ENCODE results near the gene TGM6.

TGM6 gene

DNA sequence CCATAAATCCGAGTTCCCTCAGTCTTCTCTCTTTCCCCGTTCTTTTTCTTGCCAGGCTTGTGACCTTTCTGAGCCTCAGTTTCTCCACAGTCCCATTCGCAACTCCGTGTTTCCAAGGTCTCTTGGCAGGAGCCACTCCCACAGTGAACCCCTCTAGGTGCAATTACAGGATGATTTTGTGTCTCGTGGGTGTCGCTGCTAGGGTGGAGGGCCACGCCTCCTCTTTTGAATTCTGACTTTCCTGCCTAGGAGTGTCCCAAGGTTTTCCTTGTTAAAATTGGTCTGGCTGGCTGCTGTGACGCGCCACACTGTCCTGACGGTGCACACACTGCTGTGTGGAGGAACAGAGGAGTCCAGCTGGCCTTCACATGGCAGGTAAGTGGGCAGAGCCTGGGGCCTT lies at the start of gene TGM6:
TGM6 (plus strand) TSS at position 301 of the 400 bp plus-strand sequence; CDS start at position 369, 68 bp downstream.
- no peak for DNase-seq

DNA sequence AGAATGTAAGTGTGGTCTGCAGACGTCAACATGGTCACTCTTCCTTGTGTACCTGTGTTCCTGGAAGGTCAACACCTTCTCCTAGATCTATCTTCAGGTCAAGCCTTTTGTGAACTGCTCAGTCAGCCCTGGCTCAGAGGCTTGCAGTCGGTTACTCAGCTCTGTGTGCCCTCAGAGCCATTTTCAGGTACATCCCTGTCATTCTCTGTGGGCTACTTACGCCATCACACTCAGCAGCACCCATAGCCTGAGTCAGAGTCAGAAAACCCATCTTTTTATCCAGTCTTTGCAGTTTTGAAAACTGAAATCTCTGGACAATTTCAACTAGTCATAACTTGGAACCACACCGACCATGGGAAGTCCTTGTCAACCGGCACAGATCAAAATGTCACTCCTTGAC lies 49.6 kb upstream of the TGM6 start:
- DNase-seq = no peak

GRCh38 chr20:2331901-2332565 lies 48.7 kb upstream of the TGM6 start:
- no peak for DNase-seq

GRCh38 chr20:2332711-2333110 lies 48.0 kb upstream of the TGM6 start:
- no peak for DNase-seq

DNA sequence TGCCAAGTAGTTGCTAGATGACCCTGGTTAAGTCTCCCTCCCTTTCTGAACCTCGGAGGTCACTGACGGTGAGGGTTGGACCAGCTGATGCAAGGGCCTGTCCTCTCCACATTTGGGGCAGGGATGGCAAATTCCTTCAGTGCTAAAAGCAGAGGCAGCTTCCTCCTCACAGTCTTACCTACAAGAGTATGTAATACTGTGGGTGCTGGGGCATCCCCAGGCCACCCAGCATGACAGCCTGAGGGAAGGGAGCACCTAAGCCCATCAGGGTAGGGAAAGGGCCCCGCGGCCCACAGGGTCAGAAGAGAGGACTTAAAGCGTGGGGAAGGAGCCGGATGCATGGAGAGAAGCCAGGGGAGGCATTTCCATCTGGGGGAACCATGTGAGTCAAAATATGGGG lies 46.9 kb upstream of the TGM6 start:
- DNase-seq = no peak

DNA sequence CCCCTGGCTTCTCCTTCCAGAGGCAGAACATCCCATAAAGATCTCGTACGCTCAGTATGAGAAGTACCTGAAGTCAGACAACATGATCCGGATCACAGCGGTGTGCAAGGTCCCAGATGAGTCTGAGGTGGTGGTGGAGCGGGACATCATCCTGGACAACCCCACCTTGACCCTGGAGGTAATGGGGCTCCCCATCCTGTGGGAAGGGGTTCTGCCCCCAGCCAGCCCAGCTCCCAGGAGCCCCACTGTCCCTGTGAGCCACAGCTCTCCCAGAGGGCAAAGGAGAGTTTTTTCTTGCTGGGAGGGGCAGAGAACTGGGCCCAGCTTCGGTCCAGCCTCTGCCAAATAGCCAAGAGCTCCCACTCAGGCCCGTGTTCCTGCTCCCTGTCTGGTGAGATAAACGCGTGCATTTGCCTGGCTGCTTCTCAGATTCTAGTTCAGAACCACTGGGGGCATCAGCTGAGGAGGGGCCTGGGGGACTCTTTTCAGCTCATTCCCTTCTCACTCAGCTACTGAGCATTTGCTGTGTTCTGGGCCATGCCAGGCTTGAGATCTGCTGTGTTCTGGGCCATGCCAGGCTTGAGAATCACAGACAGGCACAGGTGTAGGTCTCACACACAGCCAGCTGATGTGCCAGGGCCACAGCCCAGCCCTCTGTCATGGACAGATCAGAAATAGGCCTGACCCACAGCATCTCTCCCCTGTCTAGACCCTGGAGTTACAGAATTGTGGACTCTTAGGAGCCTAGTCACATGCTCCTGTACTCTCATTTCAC lies 45.4 kb upstream of the TGM6 start:
- no peak for DNase-seq

DNA sequence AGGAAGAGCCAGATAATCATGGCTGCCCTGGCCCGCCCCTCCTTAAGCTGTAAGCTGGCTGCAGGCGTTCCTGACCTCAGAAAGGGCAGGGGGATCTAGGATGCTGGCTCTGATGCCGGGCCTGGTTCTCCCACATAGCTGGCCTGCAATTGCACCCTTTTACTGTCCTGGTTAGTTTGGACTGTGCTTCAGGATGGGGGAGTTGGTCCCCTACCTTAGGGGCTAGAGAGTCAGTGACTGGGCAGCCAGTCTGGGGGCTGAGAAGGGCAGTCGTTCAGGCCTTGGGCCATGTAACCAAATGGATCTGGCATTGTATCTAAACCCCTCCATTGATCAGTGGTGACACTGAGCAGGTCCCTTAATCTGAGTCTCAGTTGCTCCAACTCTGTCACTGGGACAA lies 44.2 kb upstream of the TGM6 start:
- no peak for DNase-seq

GRCh38 chr20:2337142-2337541 lies 43.6 kb upstream of the TGM6 start:
- no peak for DNase-seq

GRCh38 chr20:2338411-2339066 lies 42.2 kb upstream of the TGM6 start:
- no peak for DNase-seq

- no peak for DNase-seq
Measured at GRCh38 chr20:2340136-2340535, 40.6 kb upstream of the TGM6 start.

DNA sequence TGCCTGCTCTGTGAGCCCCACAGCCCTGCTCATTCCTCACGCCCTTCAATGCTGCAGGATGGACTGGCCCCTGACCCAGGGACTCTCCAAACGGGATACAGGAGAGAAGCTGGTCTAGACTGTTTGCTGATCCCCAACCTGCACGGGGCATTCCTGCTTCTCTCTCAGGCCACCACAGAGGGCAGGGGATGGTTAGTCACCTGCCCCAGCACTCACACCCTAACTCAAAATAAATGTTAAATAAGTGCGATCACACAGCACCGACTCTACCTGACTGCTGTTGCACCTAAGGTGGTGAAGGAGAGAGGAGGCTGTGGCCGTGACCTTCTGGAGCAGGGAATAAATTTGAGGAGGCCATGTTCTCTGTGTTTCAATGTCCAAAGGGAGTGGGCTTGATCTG lies 39.9 kb upstream of the TGM6 start:
- no peak for DNase-seq

GRCh38 chr20:2341336-2341735 lies 39.4 kb upstream of the TGM6 start:
- DNase-seq = no peak

DNA sequence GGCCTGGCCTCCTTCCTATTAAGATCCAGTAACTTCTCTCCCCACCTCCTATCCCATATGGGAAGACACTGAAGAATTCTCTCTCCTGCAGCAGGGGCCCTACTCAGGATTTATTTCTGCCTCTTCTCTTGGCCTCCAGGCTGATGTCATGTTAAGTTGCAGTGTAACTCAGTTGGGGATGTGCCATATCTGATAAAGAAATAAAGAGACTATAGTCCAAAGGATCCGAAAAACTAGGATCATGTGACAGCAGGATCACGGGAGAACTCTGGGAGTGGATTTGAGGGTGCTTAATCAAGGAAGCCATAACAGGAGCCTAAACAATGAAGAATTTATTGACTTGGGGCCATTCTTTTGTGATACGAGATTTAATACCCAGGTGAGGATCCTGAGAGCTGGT lies 38.5 kb upstream of the TGM6 start:
- no peak for DNase-seq

GRCh38 chr20:2346188-2346587 lies 34.5 kb upstream of the TGM6 start:
- no peak for DNase-seq

GRCh38 chr20:2348336-2348735 lies 32.4 kb upstream of the TGM6 start:
- DNase-seq = no peak

DNA sequence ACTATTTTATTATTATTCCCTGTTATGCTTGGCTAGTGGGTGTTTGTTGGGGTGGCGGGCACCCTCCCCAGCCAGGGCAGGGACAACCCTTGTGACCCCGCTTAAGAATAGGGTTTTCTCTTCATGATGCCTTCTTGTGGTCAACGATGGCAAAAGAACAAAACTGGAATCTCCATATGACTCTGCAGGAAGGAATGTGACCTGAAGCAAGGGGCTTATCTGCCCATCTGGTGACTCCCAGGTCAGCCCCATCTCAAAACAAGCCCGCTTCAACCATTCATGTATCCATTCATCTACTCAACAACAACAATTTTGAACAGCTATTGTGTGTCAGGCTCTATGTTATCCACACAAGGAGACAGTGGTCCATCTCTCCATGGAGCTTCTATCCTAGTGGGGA lies 30.9 kb upstream of the TGM6 start:
- no peak for DNase-seq

- no peak for DNase-seq
Measured at GRCh38 chr20:2350606-2351005, 30.1 kb upstream of the TGM6 start.

GRCh38 chr20:2353231-2353630 lies 27.5 kb upstream of the TGM6 start:
- DNase-seq = no peak

GRCh38 chr20:2357114-2357513 lies 23.6 kb upstream of the TGM6 start:
- DNase-seq = no peak

GRCh38 chr20:2358006-2358405 lies 22.7 kb upstream of the TGM6 start:
- no peak for DNase-seq

- no peak for DNase-seq
Measured at GRCh38 chr20:2361035-2361593, 19.6 kb upstream of the TGM6 start.

- DNase-seq = no peak
Measured at GRCh38 chr20:2363187-2363586, 17.5 kb upstream of the TGM6 start.

GRCh38 chr20:2363587-2363986 lies 17.1 kb upstream of the TGM6 start:
- DNase-seq = no peak

DNA sequence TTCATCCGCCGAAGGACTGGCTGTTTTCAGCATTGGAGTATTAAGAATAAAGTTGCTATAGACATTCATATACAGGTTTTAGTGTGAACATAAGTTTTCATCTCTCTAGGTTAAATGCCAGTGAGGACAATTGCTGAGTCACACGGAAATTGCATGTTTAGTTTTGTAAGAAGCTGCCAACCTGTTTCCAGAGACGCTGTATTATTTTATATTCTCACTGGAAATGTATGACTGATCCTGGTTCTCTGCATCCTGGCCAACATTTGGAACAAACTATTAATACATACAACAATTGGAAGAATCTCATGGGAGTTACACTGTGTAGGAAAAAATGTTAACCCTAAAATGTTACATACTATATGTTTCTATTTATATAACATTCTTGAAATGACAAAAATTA lies 16.7 kb upstream of the TGM6 start:
- DNase-seq = no peak
